Ascending aorta (tissue), 2 donors: ENCODE measurements around the gene DGKD. TPM values are rescaled to one million over a fixed set of nuclear protein-coding genes. Genes with fewer than 3 reads are reported as not detected.

Experiments used
- DNase-seq, 2 donors: peaks; one replicate each; pipeline ENCODE4 v3.0.0-alpha.2; 2019; ENCODE audit warnings: low spot score in 2 of 2
- H3K27ac ChIP-seq, 2 donors: fragments of 200-600 bp; sonication (generic); one replicate each; pipeline ENCODE4 v1.5.1; 2016 to 2017; ENCODE audit warnings: mild to moderate bottlenecking in 1 of 2
- H3K27me3 ChIP-seq: fragments of 200-600 bp; sonication (generic); one replicate; pipeline ENCODE4 v1.5.1; 2017
- H3K36me3 ChIP-seq, 2 donors: fragments of 200-600 bp; sonication (generic); one replicate each; pipeline ENCODE4 v1.5.1; 2016
- H3K4me1 ChIP-seq, 2 donors: fragments of 200-600 bp; sonication (generic); one replicate each; pipeline ENCODE4 v1.5.1; 2016 to 2017; ENCODE audit warnings: mild to moderate bottlenecking in 1 of 2
- H3K4me3 ChIP-seq, 2 donors: fragments of 200-600 bp; sonication (generic); one replicate each; pipeline ENCODE4 v1.5.1; 2016 to 2017; ENCODE audit warnings: mild to moderate bottlenecking in 1 of 2
- H3K9me3 ChIP-seq, 2 donors: fragments of 200-600 bp; sonication (generic); one replicate each; pipeline ENCODE4 v1.5.1; 2016
- intact Hi-C: fragments of 100-400 bp; cut with DNase I; formaldehyde crosslinking; loops from one replicate; pipeline ENCODE4 v1.15.1; 2023
- total RNA-seq: library from RNA; depleted of rRNA; stranded (reverse); fragments of >200 nt; gene quantifications from one replicate; pipeline ENCODE4 v1.1.0, GENCODE V29; 2016
- TF ChIP-seq, protein P1 (sequence below), 3 experiments: fragments of 200-600 bp in 2 of 3; fragments of 450-650 bp in 1 of 3; sonication (generic) in 2 of 3; IDR thresholded peaks; one replicate each; pipeline ENCODE4 v1.5.1; 2016 to 2019; ENCODE audit warnings: antibody characterized with exemption in 3 of 3, mild to moderate bottlenecking in 1 of 3, moderate library complexity in 1 of 3

Gene DGKD
- total RNA-seq, 1 donor from 2014 or later = 28.3 TPM

DNA sequence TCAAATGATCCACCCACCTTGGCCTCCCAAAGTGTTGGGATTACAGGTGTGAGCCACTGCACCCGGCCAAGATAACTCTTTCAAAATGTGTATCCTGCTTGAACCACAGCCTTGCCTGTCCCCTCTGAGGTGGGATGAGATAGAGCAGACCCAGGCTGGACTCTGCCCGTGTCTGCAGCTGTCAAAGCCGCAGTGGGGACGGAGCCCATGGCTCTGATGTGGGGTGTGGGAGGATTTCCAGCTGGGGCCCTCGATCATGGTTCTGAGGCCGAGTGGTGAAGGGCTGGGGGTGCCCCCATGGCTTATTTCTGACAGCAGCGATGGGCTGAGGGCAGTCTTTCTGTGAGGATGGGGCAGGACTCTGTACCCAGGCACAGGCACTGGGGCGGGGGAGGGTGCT is 104.5 kb downstream of the DGKD start:
- H3K4me3 ChIP-seq = no peak overlapping the region
- intact Hi-C loops = no loop called here
- H3K36me3 ChIP-seq = peaks cover 90 to 100% of the 10 kb centered on the region in 2 donors
- no peaks in the 10 kb centered on the region for H3K4me1 ChIP-seq
- H3K9me3 ChIP-seq = no peaks in the 10 kb centered on the region
- H3K27me3 ChIP-seq = no peaks in the 10 kb centered on the region
- TF ChIP-seq, protein P1, sequence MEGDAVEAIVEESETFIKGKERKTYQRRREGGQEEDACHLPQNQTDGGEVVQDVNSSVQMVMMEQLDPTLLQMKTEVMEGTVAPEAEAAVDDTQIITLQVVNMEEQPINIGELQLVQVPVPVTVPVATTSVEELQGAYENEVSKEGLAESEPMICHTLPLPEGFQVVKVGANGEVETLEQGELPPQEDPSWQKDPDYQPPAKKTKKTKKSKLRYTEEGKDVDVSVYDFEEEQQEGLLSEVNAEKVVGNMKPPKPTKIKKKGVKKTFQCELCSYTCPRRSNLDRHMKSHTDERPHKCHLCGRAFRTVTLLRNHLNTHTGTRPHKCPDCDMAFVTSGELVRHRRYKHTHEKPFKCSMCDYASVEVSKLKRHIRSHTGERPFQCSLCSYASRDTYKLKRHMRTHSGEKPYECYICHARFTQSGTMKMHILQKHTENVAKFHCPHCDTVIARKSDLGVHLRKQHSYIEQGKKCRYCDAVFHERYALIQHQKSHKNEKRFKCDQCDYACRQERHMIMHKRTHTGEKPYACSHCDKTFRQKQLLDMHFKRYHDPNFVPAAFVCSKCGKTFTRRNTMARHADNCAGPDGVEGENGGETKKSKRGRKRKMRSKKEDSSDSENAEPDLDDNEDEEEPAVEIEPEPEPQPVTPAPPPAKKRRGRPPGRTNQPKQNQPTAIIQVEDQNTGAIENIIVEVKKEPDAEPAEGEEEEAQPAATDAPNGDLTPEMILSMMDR (IDR thresholded peaks at IDR 0.05) = no peak
- no peak for DNase-seq
- no peak overlapping the region for H3K27ac ChIP-seq

DNA sequence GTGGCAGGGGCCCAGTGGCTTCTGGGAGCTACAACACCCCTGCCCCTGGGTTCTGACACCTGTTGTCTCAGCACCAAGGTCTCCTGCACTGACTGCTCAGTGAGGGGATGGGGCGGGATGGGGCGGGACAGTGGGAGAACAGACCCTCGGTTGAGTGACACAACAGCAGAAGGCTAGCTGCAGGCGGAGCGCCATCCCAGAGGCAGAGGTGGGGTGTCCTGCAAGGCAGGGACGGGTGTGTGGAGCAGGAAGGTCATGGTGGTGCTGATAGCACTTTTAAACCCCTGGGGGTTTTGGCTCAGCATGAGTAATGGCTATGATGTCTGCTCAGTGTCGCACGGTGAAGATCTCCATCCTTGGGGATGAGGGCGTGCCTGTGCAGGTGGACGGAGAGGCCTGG is 105.1 kb downstream of the DGKD start:
- no peaks in the 10 kb centered on the region for H3K27me3 ChIP-seq
- no peaks in the 10 kb centered on the region for H3K9me3 ChIP-seq
- no peak for DNase-seq
- H3K27ac ChIP-seq = no peak overlapping the region
- no peak overlapping the region for H3K4me3 ChIP-seq
- H3K4me1 ChIP-seq = no peaks in the 10 kb centered on the region
- TF ChIP-seq, protein P1 (IDR thresholded peaks at IDR 0.05) = no peak
- intact Hi-C loops = no loop called here
- H3K36me3 ChIP-seq = peaks cover 90 to 100% of the 10 kb centered on the region in 2 donors

DNA sequence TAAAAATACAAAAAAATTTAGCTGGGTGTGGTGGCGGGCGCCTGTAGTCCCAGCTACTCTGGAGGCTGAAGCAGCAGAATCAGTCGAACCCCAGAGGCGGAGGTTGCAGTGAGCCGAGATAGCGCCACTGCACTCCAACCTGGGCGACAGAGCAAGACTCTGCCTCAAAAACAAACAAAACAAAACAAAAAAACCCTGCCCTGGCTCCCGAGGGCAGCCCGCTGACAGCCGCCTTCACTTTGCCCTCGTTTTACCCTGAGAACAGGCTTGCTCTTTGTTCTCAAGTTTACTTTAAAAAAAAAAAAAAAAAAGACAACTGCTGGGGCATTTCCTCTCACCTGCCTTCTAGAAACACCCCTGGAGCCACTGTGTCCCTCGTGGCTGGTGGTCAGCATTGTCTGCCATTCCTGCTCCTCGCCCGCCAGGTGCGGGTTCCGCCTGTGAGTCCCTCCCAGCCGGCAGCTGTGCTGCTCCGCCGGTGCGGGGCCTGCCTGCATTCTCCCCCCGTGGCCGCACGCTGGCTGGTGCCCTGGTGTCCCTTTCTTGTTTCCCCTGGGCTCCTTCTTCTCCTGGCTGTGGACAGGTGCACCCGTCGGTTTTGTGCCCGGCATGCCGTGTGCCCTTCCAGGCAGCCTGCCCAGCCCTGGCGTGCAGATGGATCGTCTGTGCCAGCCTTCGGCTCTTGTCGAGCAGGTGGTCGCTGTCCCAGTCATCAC is 106.6 kb downstream of the DGKD start:
- TF ChIP-seq, protein P1 (IDR thresholded peaks at IDR 0.05) = no peak
- no peak for DNase-seq
- Histone ChIP-seq H3K36me3 (peaks cover 85 to 100% of the 10 kb centered on the region in 2 donors), H3K27me3 (no peaks in the 10 kb centered on the region), H3K4me3 (no peak overlapping the region), H3K27ac (no peak overlapping the region), H3K4me1 (no peaks in the 10 kb centered on the region), H3K9me3 (no peaks in the 10 kb centered on the region)
- intact Hi-C loops = no loop called here

DNA sequence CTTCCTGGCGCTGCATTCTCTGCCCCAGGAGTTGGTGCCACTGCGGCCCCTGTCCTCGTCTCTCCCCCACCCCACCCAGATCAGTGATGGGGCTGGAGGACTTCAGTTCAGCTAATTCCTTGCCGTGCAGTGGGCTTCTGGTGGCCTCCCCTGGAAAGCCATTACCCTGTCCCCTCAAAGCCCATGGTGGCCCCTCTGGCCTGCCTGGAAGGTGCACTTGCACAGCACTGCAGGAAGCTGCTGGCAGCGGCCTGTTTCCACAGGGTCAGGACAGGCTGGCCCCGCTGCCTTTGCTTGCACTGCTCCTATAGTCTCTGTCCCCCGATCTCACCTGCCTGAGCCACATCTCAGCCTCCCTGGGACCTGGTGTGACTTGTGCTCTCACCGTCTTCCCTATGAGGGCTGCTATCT is 107.2 kb downstream of the DGKD start:
- TF ChIP-seq, protein P1 (IDR thresholded peaks at IDR 0.05) = no peak
- H3K36me3 ChIP-seq = peaks cover 83 to 100% of the 10 kb centered on the region in 2 donors

DNA sequence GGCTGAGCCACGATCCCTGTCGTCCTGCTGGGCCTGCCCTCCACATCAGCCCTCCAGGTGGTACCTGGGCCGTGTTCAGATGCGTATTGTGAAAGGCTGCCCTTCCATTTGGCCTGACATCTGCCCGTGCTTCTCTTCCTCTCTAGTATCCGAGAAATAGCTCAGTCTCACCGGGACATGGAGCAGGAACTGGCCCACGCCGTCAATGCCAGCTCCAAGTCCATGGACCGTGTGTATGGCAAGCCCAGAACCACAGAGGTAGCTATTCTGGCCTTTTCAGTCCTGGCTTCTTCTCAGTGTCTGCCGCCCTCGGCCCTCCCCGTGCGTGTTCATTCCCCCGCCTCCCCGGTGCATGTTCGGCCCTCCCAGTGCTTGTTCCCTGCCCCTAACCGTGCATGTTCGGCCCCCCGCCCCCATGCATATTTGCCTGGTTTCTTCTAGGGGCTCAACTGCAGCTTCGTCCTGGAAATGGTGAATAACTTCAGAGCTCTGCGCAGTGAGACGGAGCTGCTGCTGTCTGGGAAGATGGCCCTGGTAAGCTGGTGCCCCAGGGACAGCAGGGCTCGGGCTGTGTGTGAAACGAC is 108.0 kb downstream of the DGKD start:
- H3K4me1 ChIP-seq = no peaks in the 10 kb centered on the region
- H3K36me3 ChIP-seq = peaks cover 83 to 100% of the 10 kb centered on the region in 2 donors
- TF ChIP-seq, protein P1 (IDR thresholded peaks at IDR 0.05) = no peak
- no peak for DNase-seq
- H3K27ac ChIP-seq = no peak overlapping the region
- no peaks in the 10 kb centered on the region for H3K9me3 ChIP-seq
- no peaks in the 10 kb centered on the region for H3K27me3 ChIP-seq
- intact Hi-C loops = no loop called here
- H3K4me3 ChIP-seq = no peak overlapping the region

More for the DNA sequence above, 107.2 kb downstream of the DGKD start:
- Histone ChIP-seq H3K27me3 (no peaks in the 10 kb centered on the region), H3K4me3 (no peak overlapping the region), H3K27ac (no peak overlapping the region), H3K9me3 (no peaks in the 10 kb centered on the region), H3K4me1 (no peaks in the 10 kb centered on the region)
- no peak for DNase-seq
- intact Hi-C loops = no loop called here
